ENCODE measurements around the gene VPS13C.

Gene VPS13C

GRCh38 chr15:61828860-61829513 lies 231.3 kb downstream of the VPS13C start:
- TF ChIP-seq CTCF (IDR thresholded peaks at IDR 0.05; ENCODE audit: low read depth, low read length), result no peak
- Histone ChIP-seq H3K4me3 (ENCODE audit: low read depth, low read length) (no peak overlapping the region), H3K9me3 (ENCODE audit: severe bottlenecking) (no peaks in the 10 kb centered on the region), H3K36me3 (no peaks in the 10 kb centered on the region), H3K27me3 (ENCODE audit: insufficient read depth, low read depth, severe bottlenecking) (no peaks in the 10 kb centered on the region), H3K27ac (no peak overlapping the region)
- no peak for DNase-seq

DNA sequence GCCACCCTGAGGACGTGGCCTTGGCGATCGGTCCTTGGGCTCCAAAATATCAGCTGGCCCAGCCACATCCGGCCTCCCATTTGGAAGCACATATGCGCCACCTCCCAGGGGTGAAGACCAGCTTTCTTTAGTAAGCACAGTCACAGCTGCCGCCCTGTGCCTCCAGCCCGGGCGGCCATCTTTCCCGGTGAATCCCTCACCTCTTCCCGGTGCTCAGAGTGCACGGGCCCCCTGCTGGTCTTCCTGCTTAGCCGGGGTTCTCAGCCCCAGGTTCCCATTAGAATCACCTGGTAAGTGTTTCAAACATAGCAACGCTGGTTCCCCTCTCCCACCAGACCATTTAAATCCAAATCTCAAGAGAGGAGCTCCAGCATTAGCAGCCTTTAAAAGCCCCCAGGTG lies 232.2 kb downstream of the VPS13C start:
- DNase-seq, result peak; percentile 29
- no peak overlapping the region for H3K27ac ChIP-seq
- no peak overlapping the region for H3K4me3 ChIP-seq (ENCODE audit: low read depth, low read length)
- no peaks in the 10 kb centered on the region for H3K9me3 ChIP-seq (ENCODE audit: severe bottlenecking)
- peak; percentile 32 for TF ChIP-seq CTCF (IDR thresholded peaks at IDR 0.05; ENCODE audit: low read depth, low read length)
- H3K27me3 ChIP-seq (ENCODE audit: insufficient read depth, low read depth, severe bottlenecking), result no peaks in the 10 kb centered on the region
- H3K36me3 ChIP-seq, result no peaks in the 10 kb centered on the region

DNA sequence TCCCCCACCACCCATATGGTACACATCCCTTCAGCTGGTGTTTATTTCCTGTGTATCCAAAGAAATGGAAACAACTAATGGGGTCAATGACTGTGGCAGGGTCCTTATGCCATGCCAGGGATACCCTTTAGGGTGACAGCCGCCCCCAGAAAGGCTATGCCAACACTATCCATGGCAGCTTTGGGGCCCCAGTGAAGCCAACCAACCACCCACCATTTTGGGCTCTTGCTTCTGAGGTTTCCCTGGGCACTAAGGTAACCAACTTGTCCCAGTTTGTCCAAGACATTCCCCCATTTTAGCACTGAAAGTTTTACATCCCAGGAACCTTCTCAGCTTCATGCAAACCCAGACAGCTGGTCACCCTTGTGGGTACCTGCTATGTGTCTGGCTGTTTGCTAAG lies 233.1 kb downstream of the VPS13C start:
- Histone ChIP-seq H3K4me3 (ENCODE audit: low read depth, low read length) (no peak overlapping the region), H3K27me3 (ENCODE audit: insufficient read depth, low read depth, severe bottlenecking) (no peaks in the 10 kb centered on the region), H3K36me3 (no peaks in the 10 kb centered on the region), H3K9me3 (ENCODE audit: severe bottlenecking) (no peaks in the 10 kb centered on the region), H3K27ac (no peak overlapping the region)
- no peak for DNase-seq
- TF ChIP-seq CTCF (IDR thresholded peaks at IDR 0.05; ENCODE audit: low read depth, low read length), result no peak

- DNase-seq, result no peak
- H3K27me3 ChIP-seq (ENCODE audit: insufficient read depth, low read depth, severe bottlenecking), result no peaks in the 10 kb centered on the region
- no peaks in the 10 kb centered on the region for H3K9me3 ChIP-seq (ENCODE audit: severe bottlenecking)
- no peak overlapping the region for H3K27ac ChIP-seq
- H3K4me3 ChIP-seq (ENCODE audit: low read depth, low read length), result no peak overlapping the region
- H3K36me3 ChIP-seq, result no peaks in the 10 kb centered on the region
- TF ChIP-seq CTCF (IDR thresholded peaks at IDR 0.05; ENCODE audit: low read depth, low read length), result no peak
Observed at GRCh38 chr15:61824291-61824690, 236.0 kb downstream of the VPS13C start.

- no peak for DNase-seq
- H3K4me3 ChIP-seq (ENCODE audit: low read depth, low read length), result no peak overlapping the region
- no peaks in the 10 kb centered on the region for H3K27me3 ChIP-seq (ENCODE audit: insufficient read depth, low read depth, severe bottlenecking)
- no peaks in the 10 kb centered on the region for H3K36me3 ChIP-seq
- no peak for TF ChIP-seq CTCF (IDR thresholded peaks at IDR 0.05; ENCODE audit: low read depth, low read length)
- H3K9me3 ChIP-seq (ENCODE audit: severe bottlenecking), result no peaks in the 10 kb centered on the region
- no peak overlapping the region for H3K27ac ChIP-seq
Observed at GRCh38 chr15:61822511-61822910, 237.7 kb downstream of the VPS13C start.

GRCh38 chr15:61820951-61821350 lies 239.3 kb downstream of the VPS13C start:
- Histone ChIP-seq H3K9me3 (ENCODE audit: severe bottlenecking) (no peaks in the 10 kb centered on the region), H3K4me3 (ENCODE audit: low read depth, low read length) (no peak overlapping the region), H3K27ac (no peak overlapping the region), H3K27me3 (ENCODE audit: insufficient read depth, low read depth, severe bottlenecking) (no peaks in the 10 kb centered on the region), H3K36me3 (no peaks in the 10 kb centered on the region)
- no peak for DNase-seq
- TF ChIP-seq CTCF (IDR thresholded peaks at IDR 0.05; ENCODE audit: low read depth, low read length), result no peak

All from WERI-Rb-1 (cell line).